22Rv1 (cell line): ENCODE measurements around the gene PMPCA.

Experiments used
- ZFX ChIP-seq: fragments of 450-650 bp; IDR thresholded peaks from 2 replicates; pipeline ENCODE4 v1.6.1; 2017; ENCODE audit warnings: antibody characterized with exemption, borderline replicate concordance
- TF ChIP-seq, protein P1 (sequence below): fragments of 450-650 bp; IDR thresholded peaks from 2 replicates; pipeline ENCODE4 v1.5.1; 2017; ENCODE audit warnings: mild to moderate bottlenecking

DNA sequence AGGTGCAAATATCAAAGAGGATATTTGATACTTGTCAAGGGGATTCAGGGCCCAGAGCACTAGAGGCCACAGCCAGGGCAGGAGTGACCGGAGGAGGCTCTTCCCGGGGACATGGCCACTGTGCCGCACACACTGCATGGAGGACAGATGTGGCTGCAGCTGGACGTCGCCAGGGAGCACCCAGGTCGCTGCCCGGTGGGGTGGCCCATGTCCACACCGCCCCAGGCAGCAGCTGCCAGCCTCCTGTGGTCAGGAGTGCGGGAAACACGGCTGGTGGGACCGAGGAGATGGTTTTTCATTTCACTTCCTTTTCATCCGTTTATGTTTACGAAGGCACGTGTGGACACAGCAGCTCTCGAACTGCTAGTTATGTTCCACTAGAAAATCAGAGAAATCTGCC is 57.3 kb downstream of the PMPCA start:
- TF ChIP-seq, protein P1, sequence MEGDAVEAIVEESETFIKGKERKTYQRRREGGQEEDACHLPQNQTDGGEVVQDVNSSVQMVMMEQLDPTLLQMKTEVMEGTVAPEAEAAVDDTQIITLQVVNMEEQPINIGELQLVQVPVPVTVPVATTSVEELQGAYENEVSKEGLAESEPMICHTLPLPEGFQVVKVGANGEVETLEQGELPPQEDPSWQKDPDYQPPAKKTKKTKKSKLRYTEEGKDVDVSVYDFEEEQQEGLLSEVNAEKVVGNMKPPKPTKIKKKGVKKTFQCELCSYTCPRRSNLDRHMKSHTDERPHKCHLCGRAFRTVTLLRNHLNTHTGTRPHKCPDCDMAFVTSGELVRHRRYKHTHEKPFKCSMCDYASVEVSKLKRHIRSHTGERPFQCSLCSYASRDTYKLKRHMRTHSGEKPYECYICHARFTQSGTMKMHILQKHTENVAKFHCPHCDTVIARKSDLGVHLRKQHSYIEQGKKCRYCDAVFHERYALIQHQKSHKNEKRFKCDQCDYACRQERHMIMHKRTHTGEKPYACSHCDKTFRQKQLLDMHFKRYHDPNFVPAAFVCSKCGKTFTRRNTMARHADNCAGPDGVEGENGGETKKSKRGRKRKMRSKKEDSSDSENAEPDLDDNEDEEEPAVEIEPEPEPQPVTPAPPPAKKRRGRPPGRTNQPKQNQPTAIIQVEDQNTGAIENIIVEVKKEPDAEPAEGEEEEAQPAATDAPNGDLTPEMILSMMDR: no peak
- no peak for TF ChIP-seq ZFX
